Measurements from ENCODE around the gene MTMR11. TPM values are rescaled to one million over a fixed set of nuclear protein-coding genes. Genes with fewer than 3 reads are reported as not detected.

The MTMR11 gene
- polyA plus RNA-seq, 3 donors = 53.1 to 152 (median 54.6) TPM

- 95% methylated on average over 7 of the region's 9 CpGs for WGBS (ENCODE audit: insufficient coverage)
- TF ChIP-seq CTCF (IDR thresholded peaks at IDR 0.05) = no peak
- no peaks in the 10 kb centered on the region for H3K9me3 ChIP-seq (replicated peaks in 1 of 2; ENCODE audit: control insufficient read depth in 1 of 2, insufficient read depth in 1 of 2, low read length in 2 of 2)
- H3K27me3 ChIP-seq (ENCODE audit: control insufficient read depth in 2 of 2, insufficient read depth in 2 of 2, low read length in 2 of 2) = no peaks in the 10 kb centered on the region
- Mint-ChIP-seq H3K4me3 (peak overlapping the region in 1 of 2 donors; percentile 25), H3K27me3 (ENCODE audit: low read depth in 3 of 3) (peaks cover 0 to 2% (median 0%) of the 10 kb centered on the region in 3 donors), H3K4me1 (peaks cover 49% of the 10 kb centered on the region), H3K36me3 (peaks cover 46 to 51% of the 10 kb centered on the region in 2 donors), H3K9me3 (no peaks in the 10 kb centered on the region), H3K27ac (peak overlapping the region in 5 of 7 donors; percentile 71 to 92 (median 77))
- intact Hi-C loops (cut with micrococcal nuclease) = no loop called here
- H3K9ac ChIP-seq (ENCODE audit: insufficient read depth, low read length, poor library complexity, severe bottlenecking) = no peak overlapping the region
- peaks cover 45 to 55% of the 10 kb centered on the region in 2 donors for H3K36me3 ChIP-seq (replicated peaks in 1 of 2; ENCODE audit: control insufficient read depth in 1 of 2, insufficient read depth in 2 of 2, low read length in 2 of 2)
- H4K20me1 ChIP-seq (ENCODE audit: insufficient read depth, low read length) = peaks cover 38% of the 10 kb centered on the region
- no peak for DNase-seq
- H3K27ac ChIP-seq (ENCODE audit: low read depth in 1 of 2, low read length in 2 of 2) = no peak overlapping the region
- peaks cover 45 to 55% of the 10 kb centered on the region in 2 donors for H3K4me1 ChIP-seq (ENCODE audit: control insufficient read depth in 1 of 2, insufficient read depth in 2 of 2, low read length in 2 of 2)
- no peak overlapping the region for H2AFZ ChIP-seq (ENCODE audit: insufficient read depth, low read depth, low read length, poor library complexity, severe bottlenecking)
- H3K4me2 ChIP-seq (replicated peaks; ENCODE audit: extremely low read depth, low read length, poor library complexity, severe bottlenecking) = no peak overlapping the region
- peaks cover 55% of the 10 kb centered on the region for H3K79me2 ChIP-seq (ENCODE audit: insufficient read depth, low read length)
- peak overlapping the region in 1 of 3 experiments; percentile 16 for H3K4me3 ChIP-seq (replicated peaks in 1 of 3; ENCODE audit: low read depth in 2 of 3, low read length in 3 of 3)
These were observed 10.4 kb downstream of the MTMR11 start for GRCh38 chr1:149926296-149926695.

- H3K4me3 ChIP-seq (replicated peaks in 1 of 3; ENCODE audit: low read depth in 2 of 3, low read length in 3 of 3) = no peak overlapping the region
- intact Hi-C loops (cut with micrococcal nuclease) = loop anchor here in 1 of 2 donors (2.0 kb wide), 1 partner anchor 39 kb away; no protein-coding TSS in a partner anchor
These were observed 10.9 kb downstream of the MTMR11 start for GRCh38 chr1:149925751-149926150.

More at GRCh38 chr1:149925751-149926150, 10.9 kb downstream of the MTMR11 start:
- no peak overlapping the region for H3K4me2 ChIP-seq (replicated peaks; ENCODE audit: extremely low read depth, low read length, poor library complexity, severe bottlenecking)
- H4K20me1 ChIP-seq (ENCODE audit: insufficient read depth, low read length) = peaks cover 38% of the 10 kb centered on the region
- peaks cover 40 to 49% of the 10 kb centered on the region in 2 donors for H3K4me1 ChIP-seq (ENCODE audit: control insufficient read depth in 1 of 2, insufficient read depth in 2 of 2, low read length in 2 of 2)
- peaks cover 45 to 55% of the 10 kb centered on the region in 2 donors for H3K36me3 ChIP-seq (replicated peaks in 1 of 2; ENCODE audit: control insufficient read depth in 1 of 2, insufficient read depth in 2 of 2, low read length in 2 of 2)
- 100% methylated on average over 1 of the region's 2 CpGs for WGBS (ENCODE audit: insufficient coverage)
- no peaks in the 10 kb centered on the region for H3K27me3 ChIP-seq (ENCODE audit: control insufficient read depth in 2 of 2, insufficient read depth in 2 of 2, low read length in 2 of 2)
- no peaks in the 10 kb centered on the region for H3K9me3 ChIP-seq (replicated peaks in 1 of 2; ENCODE audit: control insufficient read depth in 1 of 2, insufficient read depth in 1 of 2, low read length in 2 of 2)
- peaks cover 49 to 51% of the 10 kb centered on the region in 2 donors for H3K36me3 Mint-ChIP-seq
- H3K27ac Mint-ChIP-seq = peak overlapping the region in 4 of 7 donors; percentile 26 to 92 (median 76)
- no peak for DNase-seq
- H2AFZ ChIP-seq (ENCODE audit: insufficient read depth, low read depth, low read length, poor library complexity, severe bottlenecking) = no peak overlapping the region
- no peak overlapping the region for H3K9ac ChIP-seq (ENCODE audit: insufficient read depth, low read length, poor library complexity, severe bottlenecking)
- H3K4me1 Mint-ChIP-seq = peaks cover 43% of the 10 kb centered on the region
- no peak overlapping the region for H3K4me3 Mint-ChIP-seq
- H3K79me2 ChIP-seq (ENCODE audit: insufficient read depth, low read length) = peaks cover 50% of the 10 kb centered on the region
- no peak overlapping the region for H3K27ac ChIP-seq (ENCODE audit: low read depth in 1 of 2, low read length in 2 of 2)
- H3K9me3 Mint-ChIP-seq = no peaks in the 10 kb centered on the region
- H3K27me3 Mint-ChIP-seq (ENCODE audit: low read depth in 3 of 3) = peaks cover 0 to 2% (median 0%) of the 10 kb centered on the region in 3 donors
- TF ChIP-seq CTCF (IDR thresholded peaks at IDR 0.05) = no peak
